Fibroblast of the conjunctiva (primary cell): Measurements from ENCODE around the gene ODR4.
A peak's percentile ranks its signal among the peaks of the same experiment; 100 is the strongest.
"Not testable (repeated sequence)": the region's sequence is repeated elsewhere in the genome, so short reads cannot be mapped to it uniquely, and the experiment has no call there.

Source experiments
- DNase-seq: peaks from one replicate; pipeline ENCODE4 v3.0.0-alpha.2; 2010; ENCODE audit warnings: low read depth

ODR4 gene

GRCh38 chr1:186375152-186375928 is at the start of gene ODR4, which contains the start of gene TPR:
Gene ODR4 (plus strand): TSS chr1:186375838. CDS start chr1:186379786, 3,948 bp downstream.
Gene TPR (minus strand): TSS chr1:186375253. CDS start chr1:186375028, 225 bp downstream.
- DNase-seq, result peak; percentile 99

- no peak for DNase-seq
Measured at GRCh38 chr1:186326009-186326408, 49.6 kb upstream of the ODR4 start.

DNA sequence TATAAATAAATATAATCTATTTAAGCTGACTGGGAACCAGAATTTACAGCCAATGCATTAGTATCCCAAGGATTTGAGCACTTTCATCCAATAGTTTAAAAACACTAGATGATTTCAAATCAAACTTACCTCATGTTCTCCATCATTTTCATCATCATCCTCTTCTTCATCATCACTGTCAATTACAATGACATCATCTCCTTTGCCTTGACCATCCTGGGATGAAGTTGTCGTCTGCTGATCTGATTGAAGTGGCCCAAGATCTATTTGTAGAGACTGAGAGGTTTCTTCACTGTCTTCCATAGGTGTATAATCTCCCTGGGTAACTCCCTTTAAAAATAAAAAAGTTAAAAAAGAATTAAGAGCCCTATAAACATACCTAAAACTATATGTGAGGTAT is 48.3 kb upstream of the ODR4 start:
- DNase-seq, result no peak

DNA sequence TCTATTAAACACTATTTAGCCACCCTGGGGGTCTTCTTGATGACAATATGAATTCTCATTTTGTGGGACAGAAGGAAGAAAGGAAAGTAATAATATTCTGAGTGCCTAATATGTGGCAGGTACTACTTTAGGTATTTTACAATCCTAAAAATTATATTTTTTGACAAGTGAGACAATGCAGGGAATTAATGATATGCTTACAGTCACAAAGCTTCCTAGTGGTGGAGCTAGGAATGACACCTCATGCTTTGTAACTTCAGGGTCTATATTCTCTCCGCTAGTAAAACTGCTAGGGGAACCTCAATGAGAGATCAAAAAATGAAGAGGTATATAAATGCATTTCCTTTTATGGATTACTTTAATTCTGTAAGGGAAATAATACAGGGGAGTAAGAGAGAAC is 44.9 kb upstream of the ODR4 start:
- no peak for DNase-seq

DNA sequence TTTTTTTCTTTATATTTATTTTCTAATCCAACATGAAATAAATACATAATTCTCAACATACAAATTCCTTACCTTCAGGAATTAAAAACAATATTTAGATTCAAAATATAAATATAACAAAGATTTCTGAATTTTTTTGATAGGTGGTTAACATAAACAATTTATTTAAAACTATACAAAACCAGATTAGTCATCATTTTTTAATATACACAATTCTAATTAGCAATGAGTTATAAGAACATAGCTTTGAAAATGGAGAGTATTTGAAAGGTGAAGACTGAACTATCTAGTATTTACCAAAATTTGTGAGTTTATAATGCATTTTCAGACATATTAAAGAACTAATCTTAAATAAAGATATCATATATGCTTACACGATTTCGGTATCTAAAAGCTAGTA is 38.1 kb upstream of the ODR4 start:
- DNase-seq, result no peak

DNA sequence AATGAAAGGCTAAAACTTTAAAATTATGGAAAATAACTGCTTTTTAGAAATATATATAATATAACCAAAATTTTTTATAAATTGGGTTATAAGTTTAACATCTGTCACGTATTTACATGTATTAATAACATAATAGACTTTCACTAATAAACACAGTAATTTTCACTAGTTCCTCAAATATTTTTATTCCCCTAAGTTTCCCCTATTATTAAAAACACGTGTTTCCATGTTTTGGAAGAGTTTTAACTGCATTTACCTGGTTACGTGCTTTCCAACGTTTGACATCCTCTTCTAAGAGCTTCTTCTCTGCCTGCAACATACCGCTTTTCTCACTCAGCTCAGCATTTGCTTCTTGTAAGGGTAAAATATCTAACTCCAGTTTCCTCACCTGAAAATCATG is 34.9 kb upstream of the ODR4 start:
- DNase-seq, result no peak

DNA sequence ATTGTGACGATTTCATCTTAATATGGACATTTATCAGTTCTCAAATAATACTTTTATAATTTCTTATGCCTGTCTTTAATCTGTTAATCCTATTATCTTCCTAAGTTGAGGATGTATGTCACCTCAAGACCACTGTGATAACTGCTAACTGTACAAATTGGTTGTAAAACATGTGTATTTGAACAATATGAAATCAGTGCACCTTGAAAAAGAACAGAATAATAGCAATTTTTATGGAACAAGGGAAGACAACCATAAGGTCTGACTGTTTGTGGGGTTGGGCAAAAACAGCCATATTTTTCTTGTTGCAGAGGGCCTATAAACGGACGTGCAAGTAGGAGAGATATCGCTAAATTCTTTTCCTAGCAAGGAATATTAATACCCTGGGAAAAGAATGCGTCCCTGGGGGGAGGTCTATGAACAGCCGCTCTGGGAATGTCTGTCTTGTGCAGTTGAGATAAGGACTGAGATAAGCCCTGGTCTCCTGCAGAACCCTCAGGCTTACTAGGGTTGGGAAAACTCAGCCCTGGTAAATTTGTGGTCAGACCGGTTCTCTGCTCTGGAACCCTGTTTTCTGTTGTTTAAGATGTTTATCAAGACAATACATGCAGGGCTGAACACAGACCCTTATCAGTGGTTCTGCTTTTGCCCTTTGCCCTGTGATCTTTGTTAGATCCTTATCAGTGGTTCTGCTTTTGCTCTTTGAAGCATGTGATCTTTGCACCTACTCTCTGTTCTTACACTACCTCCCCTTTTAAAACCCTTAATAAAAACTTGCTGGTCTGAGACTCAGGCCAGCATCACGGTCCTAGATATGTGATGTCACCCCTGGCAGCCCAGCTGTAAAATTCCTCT is 27.6 kb upstream of the ODR4 start:
- DNase-seq, result not testable (repeated sequence)

- peak; percentile 14 for DNase-seq
Measured at GRCh38 chr1:186374303-186375151, 1.1 kb upstream of the ODR4 start.

DNA sequence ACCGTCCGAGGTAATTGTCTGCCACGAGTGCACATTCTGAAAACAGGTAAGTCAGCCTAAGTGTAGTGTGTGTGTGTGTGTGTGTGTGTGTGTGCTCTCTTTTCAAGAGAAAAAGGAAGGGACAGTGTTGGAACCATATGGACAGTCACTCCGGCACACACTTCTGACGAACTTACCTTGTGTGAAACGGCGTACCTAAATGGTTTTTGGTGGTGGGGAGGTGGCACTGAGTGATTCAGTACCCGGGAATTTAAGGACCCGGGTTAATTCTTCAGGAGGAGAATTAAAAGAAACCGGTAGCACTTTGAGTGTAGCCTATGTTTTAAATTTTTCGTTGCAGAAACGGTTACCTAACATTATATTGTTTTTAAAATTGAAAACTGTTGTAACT is 286 bp downstream of the ODR4 start:
- DNase-seq, result no peak

GRCh38 chr1:186386725-186387383 is 11.2 kb downstream of the ODR4 start:
- no peak for DNase-seq

- no peak for DNase-seq
Measured at GRCh38 chr1:186390925-186391324, 15.3 kb downstream of the ODR4 start.

DNA sequence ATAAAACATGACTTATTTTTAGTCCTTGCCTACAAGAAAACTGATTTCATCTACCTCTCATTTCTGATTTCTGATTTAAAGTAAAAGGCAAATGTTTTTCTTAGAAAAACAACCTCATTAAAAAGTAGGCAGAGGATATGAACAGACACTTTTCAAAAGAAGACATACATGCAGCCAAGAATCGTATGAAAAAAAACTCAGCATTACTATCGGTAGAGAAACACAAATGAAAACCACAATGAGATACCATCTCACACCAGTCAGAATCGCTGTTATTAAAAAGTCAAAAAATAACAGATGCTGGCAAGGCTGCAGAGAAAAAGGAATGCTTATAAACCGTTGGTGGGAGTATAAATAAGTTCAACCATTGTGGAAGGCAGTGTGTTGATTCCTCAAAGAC is 16.2 kb downstream of the ODR4 start:
- no peak for DNase-seq

DNA sequence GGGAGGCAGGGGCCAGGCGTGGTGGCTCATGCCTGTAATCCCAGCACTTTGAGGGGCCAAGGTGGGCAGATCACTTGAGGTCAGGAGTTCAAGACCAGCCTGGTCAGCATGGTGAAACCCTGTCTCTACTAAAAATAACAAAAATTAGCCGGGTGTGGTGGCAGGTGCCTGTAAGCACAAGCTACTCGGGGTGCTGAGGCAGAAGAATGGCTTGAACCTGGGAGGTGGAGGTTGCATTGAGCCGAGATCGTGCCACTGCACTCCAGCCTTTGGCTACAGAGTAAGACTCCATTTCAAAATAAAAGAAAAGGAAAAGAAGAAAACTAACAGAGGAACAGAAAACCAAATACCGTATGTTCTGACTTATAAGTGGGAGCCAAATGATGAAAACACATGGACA is 17.1 kb downstream of the ODR4 start:
- not testable (repeated sequence) for DNase-seq

GRCh38 chr1:186401446-186401845 is 25.8 kb downstream of the ODR4 start:
- not testable (repeated sequence) for DNase-seq

GRCh38 chr1:186403632-186404031 is 28.0 kb downstream of the ODR4 start:
- no peak for DNase-seq

DNA sequence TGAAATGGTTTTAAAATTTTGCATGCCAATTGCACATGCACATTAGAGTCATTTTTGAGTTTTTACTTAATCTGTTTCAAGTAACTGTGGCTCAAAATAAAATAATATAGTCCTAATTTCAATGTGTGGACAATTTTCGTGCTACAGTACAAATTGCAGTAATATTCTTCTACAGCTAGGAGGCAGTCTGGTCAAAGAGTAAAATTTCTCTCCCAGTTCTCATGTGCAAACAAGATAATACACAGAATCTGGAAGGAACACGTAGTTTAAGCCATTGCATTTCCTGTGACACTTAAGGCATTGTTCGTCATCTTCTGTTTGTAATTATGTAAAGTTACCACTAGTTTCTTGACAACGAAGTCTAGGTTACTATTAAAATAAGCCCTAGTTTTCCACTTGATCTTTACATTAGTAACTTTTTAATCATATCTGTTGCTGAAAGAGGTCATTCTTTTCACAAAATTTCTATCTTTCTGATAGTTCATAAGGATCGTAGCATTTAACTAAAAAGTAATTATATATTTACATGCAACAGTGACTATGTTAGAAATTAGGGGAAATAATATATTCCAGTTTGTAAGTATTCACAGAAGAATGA is 28.9 kb downstream of the ODR4 start:
- DNase-seq, result peak; percentile 47

- DNase-seq, result no peak
Measured at GRCh38 chr1:186409091-186409490, 33.5 kb downstream of the ODR4 start.

DNA sequence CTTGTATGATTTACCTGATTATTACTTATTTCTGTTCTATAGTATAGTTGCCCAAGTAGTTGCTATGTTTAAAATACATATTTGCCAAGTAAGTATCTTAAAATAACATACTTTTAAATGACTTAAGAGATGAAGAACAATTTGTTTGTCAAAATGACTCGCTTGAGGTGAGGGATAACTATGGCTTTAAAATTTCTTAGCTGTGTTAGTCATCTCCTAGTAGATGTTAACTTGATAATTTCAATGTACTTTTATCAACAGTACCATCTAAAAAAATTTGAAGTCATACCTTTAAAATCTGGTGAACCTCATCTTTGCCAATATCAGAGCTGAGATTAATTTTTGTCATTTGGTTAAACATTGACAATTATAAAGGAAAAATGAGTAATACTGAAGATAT is 37.7 kb downstream of the ODR4 start:
- no peak for DNase-seq

DNA sequence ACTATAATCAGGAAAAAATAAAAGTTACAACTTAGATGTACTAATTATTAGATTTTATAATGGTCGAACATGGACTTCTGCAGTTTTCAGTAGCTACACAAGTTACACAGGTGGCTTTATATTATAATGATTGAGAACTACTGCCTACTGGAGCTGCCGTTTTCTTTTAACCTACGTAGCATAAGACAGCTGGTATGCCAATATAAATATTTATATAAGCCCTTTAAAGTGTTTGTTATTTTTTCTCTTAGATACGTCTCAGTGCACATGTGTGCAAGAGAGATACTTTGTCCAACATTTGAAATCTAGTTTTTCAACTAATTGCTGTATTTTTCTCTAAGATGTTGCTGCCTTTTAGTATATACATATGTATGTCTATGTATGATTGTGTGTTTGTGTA is 42.9 kb downstream of the ODR4 start:
- no peak for DNase-seq

GRCh38 chr1:186420311-186420710 is 44.7 kb downstream of the ODR4 start:
- DNase-seq, result no peak

GRCh38 chr1:186420923-186421322 is 45.3 kb downstream of the ODR4 start:
- DNase-seq, result peak; percentile 30
